Measurements from ENCODE around the gene CAPZA2.
"Not testable (repeated sequence)": the region's sequence is repeated elsewhere in the genome, so short reads cannot be mapped to it uniquely, and the experiment has no call there.

CAPZA2 gene

DNA sequence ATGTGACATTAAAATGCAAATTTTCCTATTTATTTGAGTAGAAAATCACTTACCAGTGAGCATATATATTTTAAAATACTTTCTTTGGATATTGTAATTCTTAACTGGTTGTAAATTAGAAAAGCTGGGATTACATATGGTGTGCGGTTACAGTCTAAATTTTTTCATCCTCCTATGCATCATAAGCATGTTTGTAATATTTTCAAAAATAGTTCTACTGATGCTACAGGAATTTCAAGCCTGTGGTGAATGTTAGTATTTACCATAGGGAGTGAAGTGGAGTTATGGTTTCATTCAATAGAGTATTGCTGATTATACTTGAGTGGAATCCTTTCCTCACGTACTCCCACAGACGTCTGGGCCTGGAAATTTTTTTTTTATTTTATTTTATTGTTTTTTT, 56.3 kb downstream of the CAPZA2 start:
- Histone ChIP-seq H3K4me3 (ENCODE audit: low read depth, low read length) (no peak overlapping the region), H3K4me1 (ENCODE audit: control insufficient read depth, insufficient read depth, low read length) (no peaks in the 10 kb centered on the region), H3K27me3 (ENCODE audit: control insufficient read depth, insufficient read depth, low read length) (no peaks in the 10 kb centered on the region), H3K9me3 (ENCODE audit: control insufficient read depth, insufficient read depth, low read depth, low read length) (no peaks in the 10 kb centered on the region), H3K27ac (ENCODE audit: low read depth, low read length) (no peak overlapping the region), H3K9ac (ENCODE audit: low read length) (no peak overlapping the region), H3K36me3 (ENCODE audit: control insufficient read depth, insufficient read depth, low read length) (peaks cover 43% of the 10 kb centered on the region)

DNA sequence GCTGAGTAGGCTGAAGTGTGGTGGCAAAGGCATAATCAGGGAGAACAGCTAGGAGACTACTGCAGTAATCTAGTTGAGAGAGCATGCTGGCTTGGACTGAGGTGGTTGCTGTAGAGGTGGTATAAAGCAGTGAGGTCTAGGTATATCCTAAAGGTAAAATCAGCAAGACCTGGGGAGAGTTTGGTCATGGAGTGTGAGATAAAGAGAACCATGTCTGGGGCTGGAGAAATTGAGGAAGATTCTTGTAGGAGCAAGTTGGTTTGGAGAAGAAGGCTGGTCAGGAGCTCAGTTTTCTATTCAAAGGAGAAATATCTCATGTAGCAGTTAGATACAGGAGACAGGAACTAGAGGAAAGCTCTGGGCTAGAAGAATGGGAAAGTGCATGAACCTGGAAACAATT, 58.0 kb downstream of the CAPZA2 start:
- Histone ChIP-seq H3K27ac (ENCODE audit: low read depth, low read length) (no peak overlapping the region), H3K27me3 (ENCODE audit: control insufficient read depth, insufficient read depth, low read length) (no peaks in the 10 kb centered on the region), H3K9ac (ENCODE audit: low read length) (no peak overlapping the region), H3K9me3 (ENCODE audit: control insufficient read depth, insufficient read depth, low read depth, low read length) (no peaks in the 10 kb centered on the region), H3K36me3 (ENCODE audit: control insufficient read depth, insufficient read depth, low read length) (peaks cover 32% of the 10 kb centered on the region), H3K4me3 (ENCODE audit: low read depth, low read length) (no peak overlapping the region), H3K4me1 (ENCODE audit: control insufficient read depth, insufficient read depth, low read length) (no peaks in the 10 kb centered on the region)

DNA sequence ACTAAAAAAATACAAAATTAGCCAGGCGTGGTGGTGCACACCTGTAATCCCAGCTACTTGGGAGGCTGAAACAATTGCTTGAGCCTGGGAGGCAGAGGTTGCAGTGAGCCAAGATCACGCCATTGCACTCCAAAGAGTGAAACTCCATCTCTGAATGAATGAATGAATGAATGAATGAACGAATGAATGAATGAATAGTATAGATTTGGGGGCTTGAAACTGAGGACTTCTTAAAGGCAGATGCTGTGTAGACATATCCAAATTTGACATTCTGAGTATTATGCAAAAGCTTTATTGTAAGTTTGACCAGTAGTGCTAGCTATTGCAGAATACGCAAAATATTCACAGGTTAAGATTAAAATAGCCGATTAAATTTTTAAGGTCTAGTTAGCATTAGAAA, 60.2 kb downstream of the CAPZA2 start:
- no peak overlapping the region for H3K27ac ChIP-seq (ENCODE audit: low read depth, low read length)
- H3K4me1 ChIP-seq (ENCODE audit: control insufficient read depth, insufficient read depth, low read length), result no peaks in the 10 kb centered on the region
- no peaks in the 10 kb centered on the region for H3K27me3 ChIP-seq (ENCODE audit: control insufficient read depth, insufficient read depth, low read length)
- no peak overlapping the region for H3K9ac ChIP-seq (ENCODE audit: low read length)
- peaks cover 14% of the 10 kb centered on the region for H3K36me3 ChIP-seq (ENCODE audit: control insufficient read depth, insufficient read depth, low read length)
- H3K9me3 ChIP-seq (ENCODE audit: control insufficient read depth, insufficient read depth, low read depth, low read length), result no peaks in the 10 kb centered on the region
- no peak overlapping the region for H3K4me3 ChIP-seq (ENCODE audit: low read depth, low read length)

DNA sequence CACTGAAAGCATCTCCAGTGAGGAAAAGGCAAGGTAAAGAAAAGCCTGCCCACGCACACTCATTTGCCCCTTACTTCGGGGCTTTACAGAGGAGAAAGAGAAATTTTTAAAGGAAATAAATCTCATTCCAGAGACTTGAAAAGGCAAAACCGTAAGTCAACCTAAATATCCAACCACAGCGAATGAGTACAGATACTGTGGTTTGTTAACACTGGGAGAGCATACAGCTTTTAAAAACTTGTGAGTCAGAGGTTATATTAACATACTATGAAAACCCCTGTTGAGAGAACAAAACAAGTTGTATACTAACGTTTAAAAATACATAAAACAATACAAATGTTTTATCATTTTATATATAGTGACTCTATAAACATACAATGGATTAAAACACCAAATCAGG, 62.4 kb downstream of the CAPZA2 start:
- Histone ChIP-seq H3K9me3 (ENCODE audit: control insufficient read depth, insufficient read depth, low read depth, low read length) (no peaks in the 10 kb centered on the region), H3K4me1 (ENCODE audit: control insufficient read depth, insufficient read depth, low read length) (no peaks in the 10 kb centered on the region), H3K27ac (ENCODE audit: low read depth, low read length) (no peak overlapping the region), H3K27me3 (ENCODE audit: control insufficient read depth, insufficient read depth, low read length) (no peaks in the 10 kb centered on the region), H3K36me3 (ENCODE audit: control insufficient read depth, insufficient read depth, low read length) (no peaks in the 10 kb centered on the region), H3K4me3 (ENCODE audit: low read depth, low read length) (no peak overlapping the region), H3K9ac (ENCODE audit: low read length) (no peak overlapping the region)

DNA sequence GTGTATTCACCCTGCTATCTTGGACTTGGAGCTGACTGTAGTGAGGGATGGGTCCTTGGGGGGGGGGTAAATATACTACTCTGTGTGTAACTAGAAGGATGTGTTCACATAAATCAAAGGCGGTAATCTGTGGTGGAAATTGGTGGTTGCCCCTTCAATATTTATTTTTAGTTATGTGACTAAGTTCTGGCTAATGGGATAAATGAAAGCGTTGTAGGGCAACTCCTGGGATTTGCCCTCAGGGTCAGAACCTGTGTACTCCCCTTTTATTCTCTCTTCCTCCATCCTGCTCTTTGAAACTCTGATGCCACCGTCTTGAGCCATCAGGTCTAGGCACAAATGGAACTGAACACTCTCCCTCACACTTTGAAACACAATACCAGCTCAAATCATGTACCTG, 66.6 kb downstream of the CAPZA2 start:
- no peak overlapping the region for H3K4me3 ChIP-seq (ENCODE audit: low read depth, low read length)
- H3K4me1 ChIP-seq (ENCODE audit: control insufficient read depth, insufficient read depth, low read length), result peaks cover 3% of the 10 kb centered on the region; the same call in 1 of the 2 replicates
- no peak overlapping the region for H3K27ac ChIP-seq (ENCODE audit: low read depth, low read length)
- H3K9ac ChIP-seq (ENCODE audit: low read length), result no peak overlapping the region
- no peaks in the 10 kb centered on the region for H3K36me3 ChIP-seq (ENCODE audit: control insufficient read depth, insufficient read depth, low read length)
- H3K9me3 ChIP-seq (ENCODE audit: control insufficient read depth, insufficient read depth, low read depth, low read length), result no peaks in the 10 kb centered on the region
- H3K27me3 ChIP-seq (ENCODE audit: control insufficient read depth, insufficient read depth, low read length), result no peaks in the 10 kb centered on the region; the same call in 1 of the 2 replicates

DNA sequence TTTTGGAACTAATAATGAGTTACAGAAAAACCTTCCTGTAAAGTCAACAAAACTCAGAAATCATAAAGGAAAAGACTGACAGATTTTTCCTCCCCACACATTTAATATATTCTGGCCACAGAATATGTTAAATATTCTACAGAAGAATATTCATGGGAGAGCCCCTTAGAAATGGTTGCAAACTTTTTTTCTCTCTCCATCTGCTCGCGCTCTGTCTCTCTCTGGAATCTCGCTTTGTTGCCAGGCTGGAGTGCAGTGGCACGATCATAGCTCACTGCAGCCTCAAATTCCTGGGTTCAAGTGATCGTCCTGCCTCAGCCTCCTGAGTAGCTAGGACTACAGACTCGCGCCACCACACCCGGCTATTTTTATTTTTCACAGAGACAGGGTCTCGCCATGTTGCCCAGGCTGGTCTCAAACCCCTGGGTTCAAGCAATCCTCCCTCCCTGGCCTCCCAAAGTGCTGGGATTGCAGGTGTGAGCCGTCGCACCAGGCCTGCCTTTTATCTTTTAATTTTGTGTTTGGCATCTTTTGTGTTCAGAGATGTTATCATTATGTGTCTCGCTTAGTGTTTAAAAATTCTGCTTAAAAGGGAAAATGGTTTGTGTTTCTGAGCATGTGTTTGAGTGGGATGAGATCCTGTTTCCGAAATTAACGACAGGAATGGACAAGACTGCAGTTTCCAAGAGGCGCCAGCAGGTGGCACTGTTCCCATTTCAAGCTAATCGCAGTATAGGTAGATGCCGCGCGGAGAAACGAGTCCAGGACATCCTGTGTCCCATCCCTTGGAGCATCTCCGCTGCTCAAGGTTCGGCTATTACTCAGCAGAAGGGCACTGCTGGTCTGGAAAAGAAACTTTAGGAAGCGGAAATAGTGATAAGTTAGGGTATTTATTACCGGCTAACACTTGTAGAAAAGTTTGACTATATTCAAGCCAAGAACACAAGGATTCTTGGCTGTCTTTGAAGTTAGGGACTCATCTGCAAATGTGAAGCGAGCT, 67.8 kb downstream of the CAPZA2 start:
- peaks cover 3% of the 10 kb centered on the region; the same call in 1 of the 2 replicates for H3K4me1 ChIP-seq (ENCODE audit: control insufficient read depth, insufficient read depth, low read length)
- no peaks in the 10 kb centered on the region for H3K9me3 ChIP-seq (ENCODE audit: control insufficient read depth, insufficient read depth, low read depth, low read length)
- no peak overlapping the region for H3K27ac ChIP-seq (ENCODE audit: low read depth, low read length)
- H3K36me3 ChIP-seq (ENCODE audit: control insufficient read depth, insufficient read depth, low read length), result no peaks in the 10 kb centered on the region
- no peaks in the 10 kb centered on the region; the same call in 1 of the 2 replicates for H3K27me3 ChIP-seq (ENCODE audit: control insufficient read depth, insufficient read depth, low read length)
- no peak overlapping the region for H3K4me3 ChIP-seq (ENCODE audit: low read depth, low read length)
- no peak overlapping the region for H3K9ac ChIP-seq (ENCODE audit: low read length)

DNA sequence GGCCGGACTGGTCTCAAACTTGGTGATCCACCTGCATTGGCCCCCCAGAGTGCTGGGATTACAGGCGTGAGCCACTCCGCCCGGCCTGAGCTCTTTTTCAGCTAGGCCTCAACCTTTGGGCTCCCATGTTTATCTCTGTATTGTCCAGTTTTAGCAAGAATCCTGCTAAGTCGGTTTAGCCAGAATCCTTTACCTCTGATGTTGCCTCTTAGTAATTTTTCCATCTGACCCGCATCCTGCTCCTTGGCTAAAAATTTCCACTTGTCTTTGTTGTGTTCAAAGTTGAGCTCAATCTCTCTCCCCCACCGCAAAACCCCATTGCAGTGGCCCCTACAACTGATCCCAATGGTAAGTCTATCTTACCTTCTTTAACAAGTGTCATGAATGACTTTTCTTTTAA, 70.2 kb downstream of the CAPZA2 start:
- H3K36me3 ChIP-seq (ENCODE audit: control insufficient read depth, insufficient read depth, low read length), result no peaks in the 10 kb centered on the region
- H3K27ac ChIP-seq (ENCODE audit: low read depth, low read length), result no peak overlapping the region
- no peak overlapping the region for H3K4me3 ChIP-seq (ENCODE audit: low read depth, low read length)
- H3K9me3 ChIP-seq (ENCODE audit: control insufficient read depth, insufficient read depth, low read depth, low read length), result no peaks in the 10 kb centered on the region
- peaks cover 3% of the 10 kb centered on the region; the same call in 1 of the 2 replicates for H3K4me1 ChIP-seq (ENCODE audit: control insufficient read depth, insufficient read depth, low read length)
- H3K27me3 ChIP-seq (ENCODE audit: control insufficient read depth, insufficient read depth, low read length), result no peaks in the 10 kb centered on the region; the same call in 1 of the 2 replicates
- H3K9ac ChIP-seq (ENCODE audit: low read length), result no peak overlapping the region

DNA sequence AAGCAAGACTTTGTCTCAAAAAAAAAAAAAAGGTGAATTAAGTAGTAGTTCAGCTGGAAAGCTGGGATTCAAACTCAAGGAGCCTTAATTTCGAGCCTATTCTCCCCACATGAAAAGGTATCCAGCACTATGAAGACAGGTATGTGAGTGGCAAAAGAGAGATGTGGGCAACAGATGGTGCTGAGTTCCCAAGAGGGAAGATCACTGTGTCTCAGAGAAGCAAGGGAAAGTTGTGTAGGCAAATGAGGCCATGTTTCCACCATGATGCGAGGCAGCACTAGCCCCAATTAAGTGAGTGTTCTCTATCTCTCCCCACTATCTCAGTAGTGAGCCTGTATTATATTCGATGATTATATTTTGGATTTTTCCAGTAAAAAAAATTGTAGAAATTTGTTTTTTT, 71.1 kb downstream of the CAPZA2 start:
- no peaks in the 10 kb centered on the region for H3K9me3 ChIP-seq (ENCODE audit: control insufficient read depth, insufficient read depth, low read depth, low read length)
- no peak overlapping the region for H3K27ac ChIP-seq (ENCODE audit: low read depth, low read length)
- no peaks in the 10 kb centered on the region; the same call in 1 of the 2 replicates for H3K27me3 ChIP-seq (ENCODE audit: control insufficient read depth, insufficient read depth, low read length)
- H3K4me1 ChIP-seq (ENCODE audit: control insufficient read depth, insufficient read depth, low read length), result peaks cover 3% of the 10 kb centered on the region; the same call in 1 of the 2 replicates
- no peak overlapping the region for H3K4me3 ChIP-seq (ENCODE audit: low read depth, low read length)
- no peak overlapping the region for H3K9ac ChIP-seq (ENCODE audit: low read length)
- H3K36me3 ChIP-seq (ENCODE audit: control insufficient read depth, insufficient read depth, low read length), result no peaks in the 10 kb centered on the region

DNA sequence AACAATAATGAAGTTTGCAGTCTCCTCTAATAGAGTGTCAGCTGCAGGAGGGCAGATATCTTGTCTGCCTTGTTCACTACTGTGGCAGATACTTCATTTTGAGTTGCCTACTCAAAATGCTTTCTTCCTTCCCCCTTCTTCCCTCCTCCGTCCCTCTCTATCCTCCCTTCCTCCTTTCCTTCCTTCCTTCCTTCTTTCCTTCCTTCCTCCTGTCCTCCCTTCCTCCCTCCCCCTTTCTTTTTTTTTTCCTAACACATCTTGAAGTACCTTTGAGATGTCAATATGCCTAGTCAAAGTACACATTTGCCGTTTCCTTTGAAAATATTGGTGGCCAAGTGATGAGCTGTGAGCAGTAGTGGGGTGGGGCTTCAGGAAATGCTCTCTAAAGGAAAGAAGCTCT, 72.2 kb downstream of the CAPZA2 start:
- no peaks in the 10 kb centered on the region; the same call in 1 of the 2 replicates for H3K27me3 ChIP-seq (ENCODE audit: control insufficient read depth, insufficient read depth, low read length)
- no peak overlapping the region for H3K9ac ChIP-seq (ENCODE audit: low read length)
- H3K4me3 ChIP-seq (ENCODE audit: low read depth, low read length), result no peak overlapping the region

DNA sequence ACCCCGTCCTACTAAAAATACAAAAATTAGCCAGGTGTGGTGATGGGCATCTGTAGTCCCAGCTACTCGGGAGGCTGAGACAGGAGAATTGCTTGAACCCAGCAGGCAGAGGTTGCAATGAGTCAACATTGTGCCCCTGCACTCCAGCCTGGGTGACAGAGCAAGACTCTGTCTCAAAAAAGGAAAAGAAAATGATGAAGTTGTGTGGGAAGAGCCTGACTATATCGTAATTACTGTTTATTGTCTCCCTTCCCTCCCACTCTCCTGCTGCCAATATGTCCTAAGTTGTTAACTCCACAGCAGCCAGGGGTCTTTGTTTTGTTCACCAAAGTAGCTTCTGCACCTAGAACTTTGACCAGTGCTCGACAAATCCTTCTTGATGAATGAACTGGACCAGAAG, 74.5 kb downstream of the CAPZA2 start:
- not testable (repeated sequence) for H3K4me3 ChIP-seq (ENCODE audit: low read depth, low read length); H3K9me3 ChIP-seq (ENCODE audit: control insufficient read depth, insufficient read depth, low read depth, low read length); H3K9ac ChIP-seq (ENCODE audit: low read length); H3K27ac ChIP-seq (ENCODE audit: low read depth, low read length); H3K27me3 ChIP-seq (ENCODE audit: control insufficient read depth, insufficient read depth, low read length); H3K4me1 ChIP-seq (ENCODE audit: control insufficient read depth, insufficient read depth, low read length); H3K36me3 ChIP-seq (ENCODE audit: control insufficient read depth, insufficient read depth, low read length)

More for the DNA sequence above, 72.2 kb downstream of the CAPZA2 start:
- Histone ChIP-seq H3K4me1 (ENCODE audit: control insufficient read depth, insufficient read depth, low read length) (peaks cover 3% of the 10 kb centered on the region; the same call in 1 of the 2 replicates), H3K36me3 (ENCODE audit: control insufficient read depth, insufficient read depth, low read length) (no peaks in the 10 kb centered on the region), H3K27ac (ENCODE audit: low read depth, low read length) (no peak overlapping the region), H3K9me3 (ENCODE audit: control insufficient read depth, insufficient read depth, low read depth, low read length) (no peaks in the 10 kb centered on the region)

DNA sequence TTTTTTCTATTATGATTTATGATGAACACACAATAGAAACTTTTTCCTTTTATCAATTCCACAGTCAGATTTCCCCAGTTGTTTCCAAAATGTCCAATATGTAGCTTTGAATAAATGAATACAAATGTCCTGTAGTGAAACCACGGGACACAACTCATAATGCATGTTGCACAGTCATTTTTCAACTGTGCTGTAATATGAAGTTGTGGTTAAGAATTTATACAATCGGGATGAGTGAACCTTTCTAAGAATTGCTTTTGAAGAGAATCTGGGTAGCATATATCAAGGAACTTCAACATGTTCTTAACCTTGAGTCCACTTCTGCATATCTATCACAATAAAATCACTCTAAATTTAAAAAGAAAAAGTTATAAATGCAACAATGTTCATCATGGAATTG, 76.3 kb downstream of the CAPZA2 start:
- no peaks in the 10 kb centered on the region for H3K36me3 ChIP-seq (ENCODE audit: control insufficient read depth, insufficient read depth, low read length)
- no peak overlapping the region for H3K4me3 ChIP-seq (ENCODE audit: low read depth, low read length)
- H3K9ac ChIP-seq (ENCODE audit: low read length), result no peak overlapping the region
- H3K27me3 ChIP-seq (ENCODE audit: control insufficient read depth, insufficient read depth, low read length), result no peaks in the 10 kb centered on the region
- H3K4me1 ChIP-seq (ENCODE audit: control insufficient read depth, insufficient read depth, low read length), result no peaks in the 10 kb centered on the region
- no peak overlapping the region for H3K27ac ChIP-seq (ENCODE audit: low read depth, low read length)
- no peaks in the 10 kb centered on the region for H3K9me3 ChIP-seq (ENCODE audit: control insufficient read depth, insufficient read depth, low read depth, low read length)
